NCI-H146 treated with DMSO at 0.1 percent for 48 hours (cell line): ENCODE data around the gene MYH6.
"Not testable (repeated sequence)": the region's sequence is repeated elsewhere in the genome, so short reads cannot be mapped to it uniquely, and the experiment has no call there.

Source experiments
- DNase-seq: peaks from one replicate; lab custom pipeline; 2025; ENCODE audit not compliant: unreplicated experiment; lab: John Stamatoyannopoulos, UW

The MYH6 gene

DNA sequence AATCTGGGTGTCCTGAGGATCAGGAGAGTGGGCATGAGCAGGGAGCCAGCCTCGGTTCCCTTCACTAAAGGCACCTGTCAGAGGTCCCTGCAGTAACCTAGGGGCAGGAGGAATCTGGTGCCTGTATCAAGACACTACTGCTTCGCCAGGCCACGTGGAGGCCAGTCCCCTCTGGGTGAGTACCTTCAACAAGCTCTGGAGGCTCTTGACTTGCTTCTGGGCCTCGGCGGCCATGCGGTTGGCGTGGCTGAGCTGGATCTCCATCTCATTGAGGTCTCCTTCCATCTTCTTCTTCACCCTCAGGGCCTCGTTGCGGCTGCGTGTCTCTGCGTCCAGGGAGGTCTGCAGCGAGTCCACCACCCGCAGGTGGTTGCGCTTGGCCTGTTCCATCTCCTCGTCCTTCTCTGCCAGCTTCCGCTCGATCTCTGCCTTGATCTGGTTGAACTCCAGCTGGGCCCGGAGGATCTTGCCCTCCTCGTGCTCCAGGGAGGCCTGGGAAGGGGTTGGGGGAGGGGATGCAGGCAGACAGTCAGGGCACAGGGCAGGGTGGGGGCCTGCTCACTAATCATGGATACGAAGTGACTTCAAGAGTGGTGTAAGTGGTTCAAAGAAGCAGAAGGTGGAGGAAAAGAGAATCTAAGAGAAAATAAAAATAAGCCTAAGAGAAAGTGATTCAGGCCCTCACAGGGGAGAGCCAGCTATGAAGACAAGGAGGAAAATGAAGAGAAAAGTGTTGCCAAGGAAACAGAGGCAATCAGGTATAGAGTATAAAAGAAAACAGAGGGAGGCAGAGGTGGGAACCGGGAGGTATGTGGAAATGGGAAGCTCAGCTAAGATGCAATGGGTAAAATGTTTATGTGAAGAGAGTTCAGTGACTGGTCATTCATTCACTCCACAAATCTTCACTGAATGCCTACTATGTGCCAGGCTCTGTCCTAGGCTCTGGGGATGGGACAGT lies 8.0 kb upstream of the MYH6 start:
- DNase-seq, result no peak

DNA sequence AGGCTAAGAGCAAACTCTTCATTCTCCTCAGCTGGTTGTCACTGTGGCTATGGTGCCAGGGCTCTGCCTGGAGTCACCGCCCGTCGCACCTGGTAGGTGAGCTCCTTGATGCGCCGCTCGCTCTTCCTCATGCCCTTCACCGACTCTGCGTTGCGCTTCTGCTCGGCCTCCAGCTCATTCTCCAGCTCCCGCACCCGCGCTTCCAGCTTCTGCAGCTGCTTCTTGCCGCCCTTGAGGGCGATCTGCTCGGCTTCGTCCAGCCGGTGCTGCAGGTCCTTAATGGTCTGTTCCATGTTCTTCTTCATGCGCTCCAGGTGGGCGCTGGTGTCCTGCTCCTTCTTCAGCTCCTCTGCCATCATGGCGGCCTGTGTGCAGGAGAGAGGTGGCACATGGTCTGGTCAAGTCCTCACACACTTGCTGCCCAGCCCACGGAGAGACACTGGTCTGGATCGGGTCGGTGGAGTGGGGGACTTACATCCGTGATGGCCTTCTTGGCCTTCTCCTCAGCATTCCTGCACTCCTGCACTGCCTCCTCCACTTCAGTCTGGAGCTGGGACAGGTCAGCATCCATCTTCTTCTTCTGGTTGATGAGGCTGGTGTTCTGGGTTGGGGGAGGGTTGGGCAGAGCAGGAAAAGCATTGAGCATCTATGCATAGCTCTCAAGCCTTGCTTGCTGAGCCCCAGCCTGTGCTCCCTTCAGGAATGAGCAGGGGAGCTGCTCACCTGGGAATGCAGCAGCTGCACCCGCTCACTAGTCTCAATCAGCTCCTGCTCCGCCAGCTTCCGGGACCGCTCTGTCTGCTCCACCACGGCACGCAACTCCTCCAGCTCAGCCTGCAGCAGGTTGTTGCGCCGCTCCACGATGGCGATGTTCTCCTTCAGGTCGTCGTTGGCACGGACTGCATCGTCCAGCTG lies 7.1 kb upstream of the MYH6 start:
- DNase-seq, result no peak

- no peak for DNase-seq
These were observed 6.2 kb upstream of the MYH6 start for GRCh38 chr14:23414254-23414653.

GRCh38 chr14:23413681-23414080 lies 5.6 kb upstream of the MYH6 start:
- no peak for DNase-seq

DNA sequence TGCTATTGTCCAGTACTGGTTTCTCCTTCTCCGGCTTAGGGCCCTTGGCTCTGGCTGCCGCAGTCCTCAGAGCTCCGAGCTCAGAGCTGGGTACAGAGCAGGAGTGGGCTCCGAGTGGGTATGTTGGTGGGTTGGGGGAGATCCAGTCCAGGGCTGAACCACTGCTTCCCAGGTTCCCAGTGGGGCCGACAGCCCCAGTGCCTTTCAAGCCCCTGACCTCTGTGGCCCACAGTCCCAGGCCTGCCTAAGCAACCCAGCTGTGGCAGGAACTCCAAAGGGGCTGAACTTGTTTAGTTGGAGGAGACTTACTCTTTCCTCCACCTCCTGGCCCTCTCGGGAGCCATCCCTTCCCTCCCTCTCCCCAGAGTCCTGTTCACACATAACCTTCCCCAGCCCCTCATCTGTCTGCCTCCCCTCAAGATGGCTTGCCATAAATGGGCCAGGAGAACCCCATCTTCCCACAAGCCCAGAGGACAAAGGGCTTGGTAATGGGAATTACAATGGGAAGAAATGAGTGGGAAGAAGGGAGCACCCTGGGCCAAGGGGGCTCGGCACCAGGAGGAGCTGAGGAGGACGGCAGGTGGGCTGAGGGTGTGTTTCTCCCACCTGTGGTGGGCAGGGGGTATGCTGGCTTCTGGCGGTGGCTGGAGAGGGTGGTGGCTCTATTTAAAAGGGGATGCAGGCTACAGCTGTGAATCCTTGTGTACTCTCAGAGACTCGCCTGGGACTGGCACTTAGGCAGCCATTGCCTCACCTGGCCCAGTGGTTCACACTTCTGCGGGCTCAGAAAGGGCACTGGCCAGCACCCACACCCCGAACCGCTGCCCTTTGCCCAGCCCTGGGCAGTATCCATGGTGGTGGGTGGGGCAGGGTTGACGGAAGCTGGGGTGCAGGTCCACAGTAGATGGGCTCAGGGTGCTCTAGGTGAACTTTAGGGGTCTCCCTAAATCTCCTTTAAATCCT lies 3.8 kb upstream of the MYH6 start:
- DNase-seq, result no peak

- no peak for DNase-seq
These were observed 2.0 kb upstream of the MYH6 start for GRCh38 chr14:23409966-23410635.

- DNase-seq, result no peak
These were observed 1.4 kb upstream of the MYH6 start for GRCh38 chr14:23409475-23409874.

DNA sequence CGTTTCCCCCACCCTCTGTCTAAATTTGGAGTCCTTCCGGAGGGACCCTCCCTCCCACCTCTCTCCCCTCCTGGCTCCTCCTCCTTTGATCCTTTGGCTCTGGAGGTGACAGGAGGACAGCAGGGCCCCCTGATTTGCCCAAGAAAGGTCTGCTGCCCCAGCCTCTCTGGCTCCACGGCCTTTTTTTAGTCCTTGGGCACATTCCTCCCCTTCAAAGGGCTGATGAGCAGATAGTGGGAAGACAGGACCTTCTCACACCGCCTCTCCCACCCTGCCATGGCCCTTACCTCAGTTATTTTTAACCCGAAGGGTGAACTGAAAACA lies 196 bp upstream of the MYH6 start:
- no peak for DNase-seq

DNA sequence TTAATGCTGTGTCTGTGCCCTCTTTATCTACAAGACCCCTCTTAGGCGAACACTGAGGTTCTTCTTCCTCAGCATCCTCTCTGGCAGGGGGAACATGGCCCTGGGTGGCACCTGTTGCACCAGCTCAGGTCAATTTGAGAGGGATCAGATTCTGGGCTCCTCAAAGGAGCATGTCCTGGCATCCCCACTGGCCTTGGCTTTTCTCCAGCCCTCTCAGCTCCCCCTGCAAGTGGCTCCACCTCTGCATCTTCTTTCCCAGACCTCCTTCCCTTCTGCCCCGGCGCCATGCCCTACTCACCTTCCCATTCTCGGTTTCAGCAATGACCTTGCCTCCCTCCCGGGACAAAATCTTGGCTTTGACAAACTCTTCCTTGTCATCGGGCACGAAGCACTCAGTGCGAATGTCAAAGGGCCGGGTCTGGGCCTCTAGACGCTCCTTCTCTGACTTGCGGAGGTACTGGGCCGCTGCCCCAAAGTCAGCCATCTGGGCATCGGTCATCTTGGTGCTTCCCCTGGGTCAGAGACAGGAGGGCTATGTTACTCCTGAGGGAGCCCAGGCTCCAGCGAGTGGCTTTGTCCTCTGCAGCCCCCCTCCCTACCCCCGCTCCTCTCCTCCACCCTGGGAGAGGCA lies 1.2 kb downstream of the MYH6 start:
- no peak for DNase-seq

- no peak for DNase-seq
These were observed 1.8 kb downstream of the MYH6 start for GRCh38 chr14:23406244-23406643.

DNA sequence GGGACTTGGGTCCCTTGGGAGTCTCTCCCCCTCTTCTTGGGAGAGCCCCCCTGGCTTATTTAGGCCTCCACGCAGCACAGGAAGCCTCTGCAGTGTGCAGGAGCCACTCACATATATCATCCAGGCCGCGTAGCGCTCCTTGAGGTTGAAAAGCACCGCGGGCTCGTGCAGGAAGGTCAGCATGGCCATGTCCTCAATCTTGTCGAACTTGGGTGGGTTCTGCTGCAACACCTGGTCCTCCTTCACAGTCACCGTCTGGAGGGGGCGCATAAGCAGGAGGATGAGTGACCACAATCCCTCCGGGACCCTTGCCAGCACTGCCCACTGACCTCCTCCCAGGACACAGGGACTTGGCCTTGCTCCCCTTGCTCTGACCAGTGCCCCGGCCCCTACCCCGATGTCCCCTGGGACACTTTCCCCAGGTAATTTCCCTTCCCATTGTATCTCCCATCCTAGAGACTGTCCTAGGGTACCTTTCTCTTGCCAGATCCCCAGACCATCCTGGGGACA lies 2.5 kb downstream of the MYH6 start:
- DNase-seq, result no peak

- DNase-seq, result no peak
These were observed 3.0 kb downstream of the MYH6 start for GRCh38 chr14:23405096-23405495.

DNA sequence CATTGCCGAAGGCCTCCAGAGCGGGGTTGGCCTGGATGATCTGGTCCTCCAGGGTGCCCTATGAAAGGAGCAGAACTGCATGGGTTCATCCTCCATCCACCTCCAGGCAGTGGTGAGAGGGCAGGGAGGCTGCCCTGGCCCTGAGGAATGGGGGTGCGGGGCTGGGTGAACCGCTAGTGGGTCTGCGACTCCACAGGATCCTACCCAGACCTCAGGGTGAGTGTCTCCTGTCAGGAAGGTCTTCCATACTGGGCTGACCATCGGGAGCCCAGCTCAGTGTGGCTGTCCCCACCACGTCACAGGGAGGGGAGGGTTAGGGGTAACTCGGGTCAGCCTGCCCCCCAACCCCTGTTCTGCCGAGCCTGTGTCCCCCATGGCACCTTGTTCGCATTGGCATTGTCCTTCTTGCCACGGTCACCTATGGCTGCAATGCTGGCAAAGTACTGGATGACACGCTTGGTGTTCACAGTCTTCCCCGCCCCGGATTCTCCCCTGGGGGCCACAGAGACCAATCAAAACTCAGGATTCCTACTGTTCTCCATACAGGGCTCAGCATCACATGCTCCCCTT lies 3.7 kb downstream of the MYH6 start:
- DNase-seq, result no peak

- no peak for DNase-seq
These were observed 4.2 kb downstream of the MYH6 start for GRCh38 chr14:23403908-23404307.

- DNase-seq, result no peak
These were observed 5.0 kb downstream of the MYH6 start for GRCh38 chr14:23403139-23403438.

DNA sequence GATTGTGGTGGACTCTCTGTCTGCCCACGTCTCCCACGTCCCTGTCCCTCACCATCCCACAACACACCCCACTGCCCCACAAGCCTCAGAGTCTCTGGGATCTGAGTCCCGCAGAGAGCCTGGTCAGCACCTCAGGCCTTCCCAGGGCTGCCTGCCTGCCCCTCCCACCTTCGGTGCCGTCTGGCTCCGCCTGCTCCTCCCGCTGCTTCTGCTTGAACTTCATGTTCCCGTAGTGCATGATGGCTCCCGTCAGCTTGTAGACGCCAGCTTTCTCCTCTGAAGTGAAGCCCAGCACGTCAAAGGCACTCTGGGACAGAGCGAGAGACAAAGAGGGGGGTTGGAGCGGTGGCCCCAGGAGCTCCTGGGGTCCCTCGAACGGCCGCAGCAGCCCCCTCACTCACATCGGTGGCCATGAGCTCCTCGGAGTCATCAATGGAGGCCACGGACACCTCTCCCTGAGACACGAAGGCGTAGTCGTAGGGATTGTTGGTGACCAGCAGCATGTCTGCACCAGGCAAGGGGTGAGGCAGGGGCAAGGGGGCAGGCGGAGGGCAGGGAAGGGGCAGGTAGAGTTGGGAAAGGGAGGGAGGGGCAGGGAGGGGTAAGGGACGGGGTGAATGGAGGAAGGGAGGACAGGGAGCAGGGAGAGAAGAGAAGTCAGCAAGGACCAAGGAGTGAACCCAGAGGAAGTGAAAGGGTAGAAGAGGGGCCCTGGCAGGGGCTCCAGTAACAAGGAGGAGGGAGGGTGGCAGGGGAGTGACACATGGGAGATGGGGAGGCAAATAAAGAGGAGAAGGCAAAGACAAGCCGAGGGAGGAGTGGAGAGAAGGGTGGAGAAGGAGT lies 5.6 kb downstream of the MYH6 start:
- DNase-seq, result no peak

DNA sequence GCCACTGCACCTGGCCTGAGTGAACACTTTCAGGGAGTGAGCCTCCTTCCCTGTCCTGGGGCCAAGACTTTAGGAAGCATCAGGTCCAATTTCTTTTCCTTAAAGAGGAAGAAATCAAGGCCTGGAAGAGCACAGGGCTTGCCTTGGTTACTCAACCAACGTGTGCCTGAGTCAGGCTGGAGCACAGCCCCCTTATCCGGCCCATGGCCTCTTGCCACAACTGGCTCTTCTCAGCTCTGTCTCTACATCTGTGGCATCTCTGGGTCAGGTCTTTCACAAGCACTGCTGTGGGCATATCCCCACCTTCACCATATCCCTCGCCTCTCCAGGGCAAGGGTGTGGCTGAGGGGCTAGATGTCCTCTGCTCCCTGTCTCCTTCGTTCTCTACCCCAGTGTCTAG lies 6.8 kb downstream of the MYH6 start:
- DNase-seq, result no peak

DNA sequence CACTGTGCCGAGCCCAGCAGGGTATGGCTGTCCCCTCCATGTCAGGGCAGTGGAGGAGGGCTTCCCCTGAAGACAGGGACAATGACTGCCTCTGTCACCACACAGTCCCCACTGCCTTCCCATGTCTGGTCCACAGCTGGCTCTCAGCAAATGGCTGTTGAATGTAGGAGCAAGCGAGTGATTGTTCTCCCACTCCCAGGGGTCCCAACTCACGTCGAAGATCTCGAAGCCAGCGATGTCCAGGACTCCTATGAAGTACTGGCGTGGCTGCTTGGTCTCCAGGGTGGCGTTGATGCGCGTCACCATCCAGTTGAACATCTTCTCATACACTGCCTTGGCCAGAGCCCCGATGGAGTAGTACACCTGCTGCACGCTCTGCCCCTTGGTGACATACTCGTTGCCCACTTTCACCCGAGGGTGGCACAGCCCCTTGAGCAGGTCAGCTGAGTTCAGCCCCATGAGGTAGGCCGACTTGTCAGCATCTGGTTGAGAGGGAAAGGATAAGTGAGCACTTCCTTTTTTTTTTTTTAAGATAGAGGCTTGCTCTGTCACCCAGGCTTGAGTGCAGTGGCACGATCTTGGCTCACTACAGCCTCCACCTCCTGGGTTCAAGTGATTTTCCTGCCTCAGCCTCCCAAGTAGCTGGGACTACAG lies 7.5 kb downstream of the MYH6 start:
- DNase-seq, result not testable (repeated sequence)
